DND-41 (cell line): ENCODE measurements around the gene MAPK13.
A peak's percentile ranks its signal among the peaks of the same experiment; 100 is the strongest.

ENCODE experiments used
- ATAC-seq: fragments of 200-7000 bp; cut with Tn5 transposase; 3 replicates; pipeline ENCODE4 v1.9.1; 2021; ENCODE audit warnings: low read depth; ENCODE audit not compliant: insufficient read depth
- DNase-seq: peaks from one replicate; pipeline ENCODE4 v3.0.0-alpha.2; 2020
- H2AFZ ChIP-seq: 2 replicates; pipeline ENCODE4 v1.6.0; 2012; ENCODE audit warnings: low read depth, low read length
- H3K27ac ChIP-seq: 2 replicates; pipeline ENCODE4 v1.5.1; 2012; ENCODE audit warnings: low read length, inconsistent platforms
- H3K27me3 ChIP-seq: fragments of 200-600 bp; sonication (generic); 2 replicates; pipeline ENCODE4 v1.6.0; 2012; ENCODE audit warnings: low read length, mild to moderate bottlenecking, inconsistent platforms; ENCODE audit not compliant: insufficient read depth, poor library complexity
- H3K36me3 ChIP-seq: 2 replicates; pipeline ENCODE4 v1.5.1; 2012; ENCODE audit warnings: low read length, inconsistent platforms; ENCODE audit not compliant: insufficient read depth
- H3K4me1 ChIP-seq: 2 replicates; pipeline ENCODE4 v1.5.1; 2012; ENCODE audit warnings: mild to moderate bottlenecking, low read length; ENCODE audit not compliant: insufficient read depth
- H3K4me2 ChIP-seq: 2 replicates; pipeline ENCODE4 v1.6.0; 2012; ENCODE audit warnings: mild to moderate bottlenecking, moderate library complexity, low read length, inconsistent platforms; ENCODE audit not compliant: insufficient read depth
- H3K4me3 ChIP-seq, 2 experiments: fragments of 200-600 bp in 1 of 2; shearing (Covaris generic) in 1 of 2; 2 replicates each; pipeline ENCODE4 v1.5.1; 2012 to 2016; ENCODE audit warnings: inconsistent platforms in 2 of 2, low read length in 2 of 2, mild to moderate bottlenecking in 2 of 2, low read depth in 1 of 2, moderate library complexity in 1 of 2
- H3K79me2 ChIP-seq: 2 replicates; pipeline ENCODE4 v1.6.0; 2012; ENCODE audit warnings: low read length, inconsistent platforms; ENCODE audit not compliant: insufficient read depth
- H3K9ac ChIP-seq: 2 replicates; pipeline ENCODE4 v1.6.0; 2012; ENCODE audit warnings: low read depth, mild to moderate bottlenecking, inconsistent platforms, low read length, moderate library complexity
- H3K9me3 ChIP-seq: 2 replicates; pipeline ENCODE4 v1.5.1; 2012; ENCODE audit warnings: low read length, moderate library complexity, mild to moderate bottlenecking, inconsistent platforms; ENCODE audit not compliant: insufficient read depth, severe bottlenecking
- H4K20me1 ChIP-seq: 2 replicates; pipeline ENCODE4 v1.6.0; 2012; ENCODE audit warnings: low read length; ENCODE audit not compliant: insufficient read depth
- CTCF ChIP-seq: IDR thresholded peaks from 2 replicates; pipeline ENCODE4 v1.5.1; 2012; ENCODE audit warnings: borderline replicate concordance, low read length, moderate library complexity, mild to moderate bottlenecking; ENCODE audit not compliant: poor library complexity, severe bottlenecking; ENCODE audit errors: extremely low read depth
- EZH2 ChIP-seq: IDR thresholded peaks from 3 replicates; pipeline ENCODE4 v1.6.1; 2012; ENCODE audit warnings: borderline replicate concordance, low read depth, mild to moderate bottlenecking, moderate library complexity, low read length, inconsistent platforms; ENCODE audit not compliant: severe bottlenecking

MAPK13 gene

GRCh38 chr6:36111526-36111925 lies 18.8 kb upstream of the MAPK13 start:
- H3K9ac ChIP-seq, result no peak overlapping the region
- peaks cover 48% of the 10 kb centered on the region for H3K36me3 ChIP-seq
- TF ChIP-seq CTCF (no peak), EZH2 (no peak)
- H4K20me1 ChIP-seq, result 0 out of 2 replicates have a peak, but pooled peaks cover 2% of the 10 kb centered on the region
- ATAC-seq, result no peak
- no peak overlapping the region for H3K4me3 ChIP-seq
- no peak for DNase-seq
- H3K4me2 ChIP-seq, result no peak overlapping the region
- no peaks in the 10 kb centered on the region for H3K27me3 ChIP-seq
- no peak overlapping the region for H2AFZ ChIP-seq
- H3K4me1 ChIP-seq, result 0 out of 2 replicates have a peak, but pooled peaks cover 4% of the 10 kb centered on the region
- H3K79me2 ChIP-seq, result no peaks in the 10 kb centered on the region
- H3K9me3 ChIP-seq, result no peaks in the 10 kb centered on the region
- no peak overlapping the region for H3K27ac ChIP-seq

- Histone ChIP-seq H2AFZ (no peak overlapping the region), H3K4me1 (0 out of 2 replicates have a peak, but pooled peaks cover 4% of the 10 kb centered on the region), H3K36me3 (peaks cover 45% of the 10 kb centered on the region), H3K9ac (no peak overlapping the region), H3K79me2 (no peaks in the 10 kb centered on the region), H4K20me1 (0 out of 2 replicates have a peak, but pooled peaks cover 5% of the 10 kb centered on the region), H3K9me3 (no peaks in the 10 kb centered on the region), H3K4me2 (no peak overlapping the region), H3K27ac (no peak overlapping the region), H3K4me3 (no peak overlapping the region), H3K27me3 (no peaks in the 10 kb centered on the region)
- TF ChIP-seq EZH2, result no peak
- TF ChIP-seq CTCF, result no peak
- no peak for DNase-seq
- peak; percentile 39; the same call in 2 of the 3 replicates for ATAC-seq
Observed at GRCh38 chr6:36113049-36113448, 17.3 kb upstream of the MAPK13 start.

GRCh38 chr6:36113703-36114102 lies 16.6 kb upstream of the MAPK13 start:
- 0 out of 2 replicates have a peak, but pooled peaks cover 4% of the 10 kb centered on the region for H4K20me1 ChIP-seq
- H3K4me2 ChIP-seq, result no peak overlapping the region
- H3K9me3 ChIP-seq, result no peaks in the 10 kb centered on the region
- no peak overlapping the region for H2AFZ ChIP-seq
- no peak for ATAC-seq
- 0 out of 2 replicates have a peak, but pooled peaks cover 4% of the 10 kb centered on the region for H3K4me1 ChIP-seq
- peaks cover 45% of the 10 kb centered on the region for H3K36me3 ChIP-seq
- no peak overlapping the region for H3K4me3 ChIP-seq
- no peak for TF ChIP-seq EZH2
- TF ChIP-seq CTCF, result no peak
- H3K79me2 ChIP-seq, result no peaks in the 10 kb centered on the region
- DNase-seq, result no peak
- no peak overlapping the region for H3K27ac ChIP-seq
- no peaks in the 10 kb centered on the region for H3K27me3 ChIP-seq
- H3K9ac ChIP-seq, result no peak overlapping the region
